CD4-positive, alpha-beta T cell treated with Interleukin-17A for 4 hours (primary cell): ENCODE data around the gene DOCK4.

Experiments
- DNase-seq: peaks from one replicate; pipeline ENCODE4 v3.0.0-alpha.2; 2020; ENCODE audit warnings: mixed read lengths

Gene DOCK4

DNA sequence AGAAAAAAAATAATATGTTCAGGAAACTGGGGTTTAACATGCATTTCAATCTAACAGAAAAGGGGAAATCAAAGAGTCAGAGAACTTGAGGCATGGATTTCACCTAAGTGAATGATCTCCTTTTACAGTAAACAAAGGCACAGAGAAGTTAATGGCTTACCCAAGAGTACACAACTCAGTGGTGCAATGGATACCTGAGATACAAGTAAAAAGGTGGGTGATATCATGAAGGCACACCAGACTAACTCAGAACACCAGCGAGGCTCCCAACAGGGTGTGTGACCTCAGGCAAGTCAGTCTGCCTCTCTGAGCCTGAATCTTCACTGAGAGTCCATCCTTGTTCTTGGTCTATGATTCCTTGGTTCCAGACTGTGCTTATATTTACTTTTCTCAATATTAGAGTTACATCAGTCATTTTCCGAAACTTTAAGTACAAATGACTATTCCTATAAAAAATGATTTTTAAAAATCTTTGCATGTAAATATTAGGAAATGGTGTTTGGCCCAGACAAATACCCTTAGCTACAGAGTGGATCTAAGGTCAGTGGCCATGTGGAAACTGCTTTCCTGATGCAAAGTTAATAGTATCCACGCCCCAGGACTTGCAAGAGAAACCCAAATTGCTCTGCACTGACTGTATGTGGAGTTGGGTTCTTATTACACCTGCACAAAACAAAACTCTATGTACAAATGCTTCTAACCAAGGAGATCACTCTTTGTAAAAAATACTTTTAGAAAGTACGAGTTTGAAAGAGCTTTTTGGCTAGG lies 361.1 kb downstream of the DOCK4 start:
- no peak for DNase-seq

- no peak for DNase-seq
Observed at GRCh38 chr7:111842491-111842890, 363.7 kb downstream of the DOCK4 start.

GRCh38 chr7:111841596-111842205 lies 364.5 kb downstream of the DOCK4 start:
- no peak for DNase-seq

DNA sequence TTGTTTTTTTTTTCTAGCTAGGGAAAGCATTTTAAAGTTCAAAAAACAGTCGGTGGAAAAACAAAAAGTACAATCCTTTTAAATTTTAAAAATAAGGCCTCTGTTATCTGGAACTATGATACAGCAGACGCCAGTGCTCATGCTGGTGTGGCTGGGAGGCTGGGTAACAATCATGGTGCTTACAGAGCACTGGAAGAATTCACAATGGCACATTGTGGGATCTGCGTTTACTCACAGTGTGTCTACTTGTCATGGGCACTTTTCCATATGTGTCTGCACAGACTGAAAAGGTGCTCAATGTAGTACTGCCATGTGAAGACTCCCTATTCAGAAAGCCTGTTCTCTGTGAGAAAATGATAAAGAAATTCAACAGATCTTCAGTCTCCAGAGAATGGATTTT lies 365.7 kb downstream of the DOCK4 start:
- DNase-seq: no peak

DNA sequence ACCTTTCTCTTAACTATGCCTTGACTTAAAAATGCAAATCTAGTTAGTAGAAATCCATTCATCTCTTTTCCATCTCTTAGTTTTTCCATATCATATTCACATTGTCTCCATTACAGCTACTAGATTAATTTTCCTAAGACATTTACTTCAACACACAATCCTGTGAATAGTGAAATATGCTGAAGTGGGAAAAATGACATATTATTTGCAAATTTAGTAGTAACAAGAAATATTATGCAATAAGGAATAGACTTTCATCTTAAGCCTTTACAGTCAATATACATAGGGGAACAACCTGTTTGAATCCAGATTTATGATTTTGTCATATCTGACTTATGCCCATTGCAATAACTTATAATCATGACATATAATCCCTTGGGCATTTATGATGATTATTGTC lies 366.9 kb downstream of the DOCK4 start:
- DNase-seq: no peak

- no peak for DNase-seq
Observed at GRCh38 chr7:111836592-111836991, 369.6 kb downstream of the DOCK4 start.

DNA sequence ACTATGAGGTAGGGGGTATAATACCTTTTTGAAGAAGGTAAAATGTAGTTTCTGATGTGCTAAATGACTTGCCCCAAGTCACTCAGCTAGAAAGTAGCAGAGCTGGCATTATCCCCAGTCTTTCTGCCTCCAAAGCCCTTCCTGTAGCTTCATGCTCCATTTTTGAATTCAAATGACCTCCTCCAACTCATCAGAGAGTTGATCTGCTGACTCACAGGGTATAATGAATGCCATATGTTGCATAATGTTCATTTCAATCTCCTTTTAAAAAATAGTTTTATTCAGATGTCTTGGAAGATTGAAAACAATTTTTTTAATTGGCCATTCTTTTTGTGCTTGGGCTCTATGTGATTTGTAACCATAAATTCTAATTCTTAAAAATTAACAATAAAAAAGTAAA lies 371.1 kb downstream of the DOCK4 start:
- DNase-seq: no peak

DNA sequence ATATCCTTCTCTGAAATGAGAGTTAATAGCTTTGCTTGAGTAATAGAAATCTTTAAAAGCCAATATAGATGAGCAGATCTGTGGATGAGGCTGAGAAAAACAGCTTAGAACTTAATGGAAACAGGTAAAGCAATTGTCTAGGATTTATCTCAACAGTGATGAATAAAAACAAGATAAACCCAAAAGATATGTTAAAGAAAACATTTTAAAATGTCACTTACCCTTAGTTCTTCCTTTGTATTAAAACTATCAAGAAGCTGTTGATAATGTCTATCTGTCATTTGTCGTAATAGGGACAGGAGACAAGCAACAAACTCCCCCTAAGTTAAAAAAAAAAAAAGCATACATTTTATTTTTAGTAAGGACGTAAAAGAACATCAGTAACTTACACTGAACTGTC lies 371.8 kb downstream of the DOCK4 start:
- DNase-seq: no peak

DNA sequence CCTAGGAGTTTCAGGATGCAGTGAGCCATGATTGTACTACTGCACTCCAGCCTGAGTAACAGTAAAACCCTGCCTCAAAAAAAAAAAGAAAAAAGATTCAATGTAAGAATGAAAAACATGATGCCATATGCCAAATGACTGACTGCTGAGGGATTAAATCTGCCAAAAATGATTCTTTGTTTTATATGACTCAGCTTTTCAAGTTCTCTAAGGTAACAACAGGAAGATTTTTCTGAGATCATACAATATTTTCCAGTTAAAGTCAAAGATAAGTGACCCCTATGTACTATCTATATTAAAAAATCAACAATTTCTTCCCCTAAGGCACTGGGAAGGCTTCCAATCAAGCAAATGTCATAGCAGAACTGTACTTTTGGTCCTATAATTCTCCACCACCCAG lies 372.7 kb downstream of the DOCK4 start:
- no peak for DNase-seq

DNA sequence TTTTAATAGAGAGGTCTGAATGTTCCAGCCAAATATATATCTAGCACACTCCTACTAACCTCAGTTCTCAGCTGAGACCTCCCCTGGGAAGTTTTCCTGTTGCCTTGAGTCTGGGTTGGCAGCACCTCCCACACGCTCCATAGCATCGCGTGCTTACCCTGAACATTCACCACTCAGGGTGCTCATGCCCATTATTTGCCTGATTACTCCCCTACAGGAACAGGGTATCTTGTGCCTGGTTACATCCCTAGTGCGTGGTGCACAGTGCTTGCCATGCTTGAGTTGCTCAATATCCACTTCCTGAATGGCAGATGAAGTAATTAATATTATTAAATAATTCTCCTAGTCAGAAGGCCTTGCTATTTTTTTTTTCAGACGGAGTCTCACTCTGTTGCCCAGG lies 374.0 kb downstream of the DOCK4 start:
- no peak for DNase-seq

DNA sequence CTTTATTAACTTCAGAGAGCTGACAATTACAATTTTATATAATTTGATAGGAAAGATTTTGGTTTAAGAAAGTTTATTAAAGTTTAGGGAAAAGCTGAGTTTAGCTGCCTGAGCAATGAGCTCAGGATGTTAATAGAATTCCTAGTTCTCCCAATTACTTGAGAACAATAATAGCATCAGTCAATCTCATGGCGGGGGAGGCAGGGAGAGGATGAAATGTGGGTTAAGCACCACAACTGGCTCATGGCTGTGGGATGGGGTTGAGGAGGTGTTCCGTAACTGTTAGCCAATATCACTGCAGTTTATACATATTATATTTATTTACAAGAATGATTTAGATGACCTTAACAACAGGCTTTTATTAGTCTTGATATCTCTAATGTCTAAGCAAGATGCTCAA lies 377.0 kb downstream of the DOCK4 start:
- no peak for DNase-seq

- DNase-seq: no peak
Observed at GRCh38 chr7:111827863-111828504, 378.2 kb downstream of the DOCK4 start.

DNA sequence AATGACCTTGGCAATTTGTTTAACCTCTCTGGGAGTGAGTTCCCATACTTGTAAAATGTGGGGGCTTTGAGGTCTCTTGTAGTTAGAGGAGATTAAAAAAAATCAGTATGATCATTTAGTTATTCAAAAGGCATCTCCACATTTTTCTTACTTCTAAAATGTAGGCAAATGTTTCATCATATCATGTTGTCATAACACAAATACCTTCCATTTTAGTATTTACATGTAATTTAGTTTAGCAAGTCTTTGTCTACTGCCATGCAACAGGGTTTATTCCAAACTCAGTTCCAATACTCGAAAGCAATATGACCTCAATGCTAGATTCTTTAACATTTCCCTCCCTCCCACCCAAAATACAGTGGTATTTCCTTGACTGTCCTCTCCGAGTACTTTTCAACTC lies 381.2 kb downstream of the DOCK4 start:
- no peak for DNase-seq

DNA sequence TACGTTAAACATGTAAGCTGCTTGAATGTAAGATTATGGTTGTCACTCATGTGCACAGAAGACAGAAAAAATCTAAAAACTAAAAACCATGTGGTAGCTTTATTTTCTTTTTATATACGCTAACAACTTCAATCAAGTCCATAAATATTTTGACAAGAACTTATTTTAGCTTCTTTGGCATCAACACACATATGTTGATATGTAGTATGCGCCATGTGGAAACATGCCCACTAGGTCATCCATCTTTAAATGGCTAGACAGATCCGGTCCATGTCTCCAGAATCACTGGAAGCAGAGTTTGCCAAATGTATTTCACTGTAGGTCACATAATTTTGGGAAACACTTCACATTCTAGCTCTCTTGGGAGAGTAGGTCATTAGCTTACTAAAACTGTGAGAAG lies 382.4 kb downstream of the DOCK4 start:
- no peak for DNase-seq

- DNase-seq: no peak
Observed at GRCh38 chr7:111821046-111821445, 385.2 kb downstream of the DOCK4 start.

DNA sequence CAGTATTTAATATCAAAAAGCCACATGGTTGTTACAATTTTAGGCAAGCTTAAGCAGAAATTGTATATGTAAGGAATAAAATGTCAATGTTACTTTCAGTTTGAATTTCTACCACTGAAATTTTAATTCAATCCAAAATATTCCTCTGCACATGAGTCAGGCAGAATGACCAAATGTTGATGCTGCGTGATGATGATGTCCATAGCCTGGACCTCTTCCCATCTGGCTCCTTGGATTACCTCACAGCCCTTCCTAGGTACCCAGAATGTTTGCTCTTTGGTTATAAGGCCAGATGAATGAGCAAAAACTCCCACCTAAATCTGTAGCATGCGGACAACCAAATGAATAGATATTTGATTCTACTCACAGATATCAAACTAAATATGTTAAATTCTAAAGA lies 385.6 kb downstream of the DOCK4 start:
- DNase-seq: no peak

GRCh38 chr7:111820121-111820520 lies 386.1 kb downstream of the DOCK4 start:
- no peak for DNase-seq

GRCh38 chr7:111815354-111815753 lies 390.8 kb downstream of the DOCK4 start:
- no peak for DNase-seq

DNA sequence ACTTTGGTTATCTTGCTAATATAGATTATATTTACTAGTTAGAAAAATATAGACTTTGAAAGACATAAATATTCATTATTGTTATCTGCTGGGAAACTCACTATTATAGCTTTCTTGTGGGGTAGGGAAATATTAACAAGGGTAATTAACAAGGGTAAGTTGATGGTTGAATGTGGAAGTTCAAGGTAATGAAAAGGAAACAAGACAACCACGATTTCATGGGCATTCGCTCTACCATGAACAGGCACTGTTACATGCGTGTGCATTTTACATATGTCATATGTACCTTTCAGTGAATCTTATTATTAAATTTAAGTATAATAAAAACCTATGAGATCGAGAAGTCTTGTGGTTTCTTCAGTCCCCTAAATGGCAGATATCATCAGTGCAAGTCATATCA lies 392.9 kb downstream of the DOCK4 start:
- DNase-seq: no peak

GRCh38 chr7:111806232-111806631 lies 400.0 kb downstream of the DOCK4 start:
- no peak for DNase-seq

- DNase-seq: no peak
Observed at GRCh38 chr7:111803015-111803758, 403.0 kb downstream of the DOCK4 start.

GRCh38 chr7:111802194-111802772 lies 403.9 kb downstream of the DOCK4 start:
- DNase-seq: no peak

DNA sequence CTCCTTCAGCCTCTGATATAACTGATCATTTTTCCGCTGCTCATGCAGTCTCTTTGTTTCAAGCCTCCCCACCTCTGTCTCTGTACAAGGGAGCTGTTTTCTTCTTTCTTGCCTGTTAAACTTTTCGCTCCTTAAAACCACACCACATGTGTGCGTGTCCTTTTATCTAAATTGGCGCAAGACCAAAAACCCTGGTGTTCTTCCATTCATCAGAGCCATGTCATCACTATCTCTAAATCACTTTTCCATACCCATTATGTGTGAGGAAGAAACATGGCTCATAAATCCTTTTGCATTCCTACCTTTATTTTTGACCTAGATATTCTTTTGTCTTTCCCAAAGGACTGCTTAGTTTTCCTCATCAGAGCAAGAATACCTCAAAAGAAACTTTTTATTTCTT lies 404.9 kb downstream of the DOCK4 start:
- DNase-seq: no peak
